LoVo (cell line): ENCODE results near the gene SCTR.

Experiments used
- DNase-seq: peaks from one replicate; pipeline ENCODE4 v3.0.0-alpha.2; 2016; ENCODE audit warnings: low spot score

Gene SCTR

GRCh38 chr2:119429225-119429981 is 94.9 kb downstream of the SCTR start:
- no peak for DNase-seq

GRCh38 chr2:119428488-119429224 is 95.6 kb downstream of the SCTR start:
- DNase-seq = no peak

- no peak for DNase-seq
Observed at GRCh38 chr2:119427756-119428155, 96.5 kb downstream of the SCTR start.

- DNase-seq = peak; percentile 71
Observed at GRCh38 chr2:119426801-119427395, 97.4 kb downstream of the SCTR start.

- no peak for DNase-seq
Observed at GRCh38 chr2:119426396-119426675, 97.9 kb downstream of the SCTR start.

GRCh38 chr2:119425620-119426395 is 98.5 kb downstream of the SCTR start:
- DNase-seq = peak; percentile 68

- DNase-seq = no peak
Observed at GRCh38 chr2:119425119-119425405, 99.2 kb downstream of the SCTR start.

GRCh38 chr2:119424284-119425118 is 99.8 kb downstream of the SCTR start:
- no peak for DNase-seq

- no peak for DNase-seq
Observed at GRCh38 chr2:119423811-119424210, 100.5 kb downstream of the SCTR start.

- no peak for DNase-seq
Observed at GRCh38 chr2:119423108-119423444, 101.2 kb downstream of the SCTR start.

- DNase-seq = no peak
Observed at GRCh38 chr2:119422360-119423107, 101.7 kb downstream of the SCTR start.

GRCh38 chr2:119421741-119422140 is 102.5 kb downstream of the SCTR start:
- peak; percentile 44 for DNase-seq

GRCh38 chr2:119421304-119421703 is 103.0 kb downstream of the SCTR start:
- DNase-seq = no peak

GRCh38 chr2:119419803-119420508 is 104.3 kb downstream of the SCTR start:
- DNase-seq = peak; percentile 47

- DNase-seq = no peak
Observed at GRCh38 chr2:119419065-119419464, 105.2 kb downstream of the SCTR start.

- no peak for DNase-seq
Observed at GRCh38 chr2:119417908-119418307, 106.4 kb downstream of the SCTR start.

GRCh38 chr2:119416299-119416923 is 107.9 kb downstream of the SCTR start:
- DNase-seq = no peak

GRCh38 chr2:119415630-119416029 is 108.7 kb downstream of the SCTR start:
- DNase-seq = no peak

GRCh38 chr2:119414894-119415293 is 109.4 kb downstream of the SCTR start:
- DNase-seq = no peak

GRCh38 chr2:119409506-119409905 is 114.8 kb downstream of the SCTR start:
- no peak for DNase-seq
